HG03064 (cell line): Measurements from ENCODE around the gene STX18.
"Not testable (repeated sequence)": the region's sequence is repeated elsewhere in the genome, so short reads cannot be mapped to it uniquely, and the experiment has no call there.

Experiments
- ATAC-seq: cut with Tn5 transposase; IDR thresholded peaks from one replicate; pipeline ENCODE4 v1.9.1; 2021; ENCODE audit warnings: low read depth; ENCODE audit not compliant: unreplicated experiment

The STX18 gene

DNA sequence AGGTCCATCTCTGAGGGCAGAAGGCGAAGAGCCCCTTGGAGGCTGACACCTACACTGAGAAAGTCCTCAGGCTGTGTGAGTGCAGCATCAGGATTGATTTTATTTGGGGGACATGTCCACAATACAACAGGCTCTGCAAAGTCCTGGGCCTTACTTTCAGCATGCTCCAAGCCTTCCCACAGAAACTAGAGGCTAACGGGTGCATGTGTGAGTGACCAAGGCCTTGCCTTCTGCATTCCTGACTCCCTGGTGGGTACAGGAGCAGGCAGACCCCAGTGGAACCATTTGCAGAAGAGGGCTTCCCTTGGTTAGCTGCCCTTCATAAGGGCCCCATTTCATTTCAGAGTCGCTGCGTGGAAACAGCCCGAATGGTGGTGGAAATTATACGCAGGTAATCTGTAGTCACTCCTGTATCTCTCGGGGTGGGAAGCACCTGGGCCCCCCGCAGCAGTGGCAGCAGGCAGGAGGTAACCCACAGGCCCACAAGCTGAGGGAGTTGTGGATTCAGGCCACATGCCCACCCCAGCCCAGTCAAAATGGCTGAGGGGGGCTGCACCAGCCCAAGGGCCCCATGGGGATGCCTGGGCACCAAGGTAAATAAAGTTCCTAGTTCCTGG, 117.2 kb downstream of the STX18 start:
- ATAC-seq: no peak

DNA sequence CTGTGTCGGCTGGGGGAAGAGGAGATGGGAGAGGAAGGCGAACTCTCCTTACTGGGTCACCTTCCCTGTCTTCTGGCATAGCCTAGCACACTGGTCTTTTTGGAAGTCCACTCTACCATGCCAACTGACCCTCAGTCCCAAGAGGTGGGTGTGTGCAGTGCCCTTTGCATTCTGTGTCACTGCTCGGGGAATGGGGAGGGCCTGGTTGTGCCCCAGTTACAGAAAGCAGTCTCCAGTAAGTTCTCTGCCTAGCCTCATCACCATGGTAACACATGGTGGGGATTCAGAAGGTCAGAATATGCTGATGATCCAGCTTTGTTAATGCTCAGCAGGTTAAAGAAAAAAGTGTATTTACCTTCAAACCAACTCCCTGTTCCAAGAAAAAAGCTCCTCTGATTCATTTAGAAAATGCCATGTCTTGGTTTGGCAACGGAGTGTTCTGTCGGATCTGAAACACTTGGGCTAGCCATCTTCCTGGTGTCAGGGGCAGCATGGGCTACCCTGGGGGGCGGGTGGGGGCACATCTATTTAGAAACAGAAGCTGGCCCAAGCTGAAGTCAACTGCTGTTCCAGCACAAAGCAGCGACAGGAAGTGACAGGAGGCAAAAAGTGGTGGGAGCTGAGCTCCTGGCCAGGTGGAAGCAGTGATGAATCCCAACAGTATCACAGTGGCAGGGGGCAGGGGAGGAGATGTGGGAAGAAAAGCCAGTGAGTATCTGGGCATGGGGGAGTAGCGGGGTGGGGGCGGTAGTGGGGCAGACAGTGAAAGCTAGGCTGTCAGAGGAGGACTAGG, 117.9 kb downstream of the STX18 start:
- ATAC-seq: no peak

DNA sequence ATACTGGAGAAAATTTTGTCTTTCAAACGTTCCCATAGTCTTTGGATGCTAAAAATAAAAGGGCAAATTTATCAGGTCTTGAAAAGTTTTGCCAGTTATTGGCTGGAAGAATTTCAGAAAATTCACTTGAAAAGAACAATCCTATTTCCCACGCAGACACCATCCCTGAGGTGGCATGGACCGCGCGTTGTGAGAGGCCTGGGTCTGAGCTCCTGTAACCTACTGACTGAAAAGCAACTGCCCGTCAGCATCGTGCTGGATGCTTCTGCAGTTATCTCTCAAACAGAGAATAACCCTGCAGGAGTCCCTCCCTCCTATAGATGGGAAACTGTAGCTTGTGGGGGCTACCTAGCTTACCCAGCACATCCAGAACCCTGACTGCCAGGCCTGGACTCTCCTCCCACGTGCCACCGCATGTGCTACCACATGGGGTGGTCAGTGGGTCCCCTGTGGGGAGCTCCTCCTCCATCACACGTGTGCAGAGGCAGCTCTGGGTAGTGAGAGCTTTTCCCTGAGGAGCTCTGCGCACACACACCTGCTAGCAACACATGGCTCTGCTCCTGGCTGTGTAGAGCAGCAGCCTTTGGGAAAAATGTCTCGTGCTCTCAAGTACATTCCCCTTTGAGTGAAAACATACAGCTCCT, 118.9 kb downstream of the STX18 start:
- no peak for ATAC-seq

DNA sequence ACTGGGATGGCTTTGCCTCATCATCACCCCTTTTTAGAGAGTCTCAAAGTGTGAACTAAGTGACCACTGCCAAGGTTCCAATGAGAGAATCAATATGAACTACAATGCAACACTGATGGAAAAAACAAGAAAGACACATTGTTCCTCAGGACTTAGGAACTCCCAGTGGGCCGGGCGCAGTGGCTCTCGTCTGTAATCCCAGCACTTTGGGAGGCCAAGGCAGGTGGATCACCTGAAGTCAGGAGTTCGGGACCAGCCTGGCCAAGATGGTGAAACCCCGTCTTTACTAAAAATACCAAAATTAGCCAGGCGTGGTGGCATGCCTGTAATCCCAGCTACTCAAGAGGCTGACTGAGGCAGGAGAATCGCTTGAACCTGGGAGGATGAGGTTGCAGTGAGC, 119.7 kb downstream of the STX18 start:
- not testable (repeated sequence) for ATAC-seq

DNA sequence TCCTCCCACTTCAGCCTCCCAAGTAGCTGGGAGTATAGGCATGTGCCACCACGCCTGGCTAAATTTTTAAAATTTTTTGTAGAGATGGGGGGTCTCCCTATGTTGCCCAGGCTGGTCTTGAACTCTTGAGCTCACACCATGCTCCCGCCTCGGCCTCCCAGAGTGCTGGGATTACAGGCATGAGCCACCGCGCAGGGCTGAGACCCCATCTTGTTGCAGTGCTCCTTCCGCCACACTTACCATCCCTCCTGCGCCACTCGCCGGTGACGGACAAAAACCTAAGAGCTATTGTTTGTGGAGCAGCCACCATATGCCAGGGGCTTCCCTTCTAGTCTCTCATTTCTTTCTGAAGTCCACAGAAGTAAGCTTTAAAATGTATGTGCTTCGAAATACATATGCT, 120.5 kb downstream of the STX18 start:
- ATAC-seq: no peak

DNA sequence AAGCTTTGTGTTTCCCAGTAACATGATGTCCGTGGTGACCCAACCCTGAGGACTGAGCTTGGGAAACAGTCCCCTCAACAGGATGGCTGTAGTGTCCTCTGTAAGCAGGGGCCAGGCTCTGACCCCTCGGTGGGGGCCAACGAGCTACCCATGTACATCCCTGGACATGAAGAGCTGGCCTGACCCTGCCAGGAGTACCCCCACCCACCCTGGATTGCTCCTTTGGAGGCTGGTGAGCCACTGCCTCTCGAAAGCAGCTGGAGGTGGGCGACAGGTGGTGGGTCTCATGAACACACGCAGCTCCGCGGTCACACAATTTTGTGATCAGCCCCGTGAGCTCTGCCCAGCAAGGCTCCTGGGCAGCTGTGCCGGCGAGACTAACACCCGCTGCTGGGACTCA, 121.4 kb downstream of the STX18 start:
- no peak for ATAC-seq

DNA sequence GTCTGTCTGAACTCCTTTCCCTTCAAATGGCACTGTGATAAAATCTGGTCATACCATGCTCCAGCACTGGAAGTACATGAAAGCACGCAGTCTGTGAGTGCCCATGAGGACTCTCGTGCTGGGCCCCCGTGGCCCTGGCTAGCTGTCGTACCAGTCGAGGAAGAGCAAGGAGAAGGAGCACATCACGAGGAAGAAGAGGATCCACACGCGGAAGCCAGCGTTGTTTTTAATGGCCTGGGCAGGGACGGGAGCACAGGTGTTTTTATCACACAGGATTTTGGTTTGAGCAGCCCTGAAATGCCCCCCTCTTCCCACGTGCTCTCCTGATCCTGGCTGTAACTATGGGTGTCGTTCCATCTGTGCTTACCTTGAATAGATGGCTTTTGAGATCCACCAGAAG, 122.0 kb downstream of the STX18 start:
- no peak for ATAC-seq

DNA sequence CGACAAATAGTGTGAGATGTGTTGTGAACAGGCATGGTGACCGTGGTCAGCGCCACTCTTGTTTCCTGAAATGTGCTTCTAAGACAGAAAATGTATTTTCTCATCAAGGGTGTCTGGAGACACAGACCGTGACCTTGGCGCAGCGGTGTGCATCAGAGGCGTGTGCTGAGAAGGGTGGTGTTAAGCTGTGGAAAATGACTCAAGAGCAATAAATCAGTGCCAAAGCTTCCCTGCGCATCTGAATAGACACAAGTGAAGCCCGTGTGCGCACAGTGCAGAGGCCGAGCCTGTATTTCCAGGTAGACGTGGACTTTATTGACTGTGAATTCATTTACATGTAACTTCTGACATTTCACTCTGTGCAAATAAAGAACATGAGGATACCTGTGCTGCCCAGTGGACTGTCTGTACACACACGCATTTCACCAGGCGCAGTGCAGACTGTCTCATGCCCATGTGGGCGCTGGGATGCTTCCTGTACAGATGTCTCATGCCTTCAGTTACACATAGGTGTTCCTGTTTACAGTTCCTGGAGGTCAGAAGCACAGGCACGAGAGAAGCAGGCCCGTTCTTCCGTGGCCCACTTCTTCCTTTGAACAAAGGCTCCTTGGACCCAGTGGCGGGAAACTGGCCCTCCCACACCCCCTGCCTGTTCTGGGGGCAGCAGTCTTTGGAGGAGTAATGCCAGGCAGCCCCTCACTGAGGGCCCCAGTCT, 123.0 kb downstream of the STX18 start:
- no peak for ATAC-seq

DNA sequence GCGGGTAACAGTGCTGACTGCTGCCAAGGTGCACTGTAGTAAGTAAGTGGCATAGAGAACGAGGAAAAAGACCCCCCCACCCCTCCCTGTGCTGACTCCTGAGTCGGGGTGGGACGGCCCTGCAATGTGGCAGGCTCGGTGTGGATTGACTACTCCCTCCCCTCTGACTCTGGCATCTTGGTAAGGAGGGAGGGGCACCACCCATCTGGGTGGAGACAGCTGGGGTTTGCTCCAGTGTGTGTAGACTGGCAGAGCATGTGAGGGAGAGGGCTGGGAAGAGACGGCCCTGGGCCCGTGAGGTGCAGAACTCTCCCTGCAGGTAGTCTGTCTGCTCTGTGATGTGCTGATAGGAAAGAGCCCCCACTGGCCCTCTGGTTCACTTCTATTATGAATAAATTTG, 124.0 kb downstream of the STX18 start:
- no peak for ATAC-seq

DNA sequence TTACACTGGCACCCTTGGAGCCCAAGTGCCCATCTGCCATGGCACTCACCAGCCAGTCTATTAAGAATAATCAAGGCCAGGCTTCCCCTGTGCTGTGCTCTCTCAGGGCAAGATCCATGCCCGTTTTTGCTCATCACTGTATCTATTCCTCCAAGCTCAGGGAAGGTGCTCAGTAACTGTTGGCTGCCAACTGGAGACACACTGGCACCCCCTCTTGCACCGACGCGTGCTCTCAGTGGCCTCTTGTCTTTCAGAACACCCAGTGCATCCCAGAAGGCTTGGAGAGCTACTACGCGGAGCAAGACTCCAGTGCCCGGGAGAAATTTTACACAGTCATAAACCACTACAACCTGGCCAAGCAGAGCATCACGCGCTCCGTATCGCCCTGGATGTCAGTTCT, 124.9 kb downstream of the STX18 start:
- no peak for ATAC-seq

DNA sequence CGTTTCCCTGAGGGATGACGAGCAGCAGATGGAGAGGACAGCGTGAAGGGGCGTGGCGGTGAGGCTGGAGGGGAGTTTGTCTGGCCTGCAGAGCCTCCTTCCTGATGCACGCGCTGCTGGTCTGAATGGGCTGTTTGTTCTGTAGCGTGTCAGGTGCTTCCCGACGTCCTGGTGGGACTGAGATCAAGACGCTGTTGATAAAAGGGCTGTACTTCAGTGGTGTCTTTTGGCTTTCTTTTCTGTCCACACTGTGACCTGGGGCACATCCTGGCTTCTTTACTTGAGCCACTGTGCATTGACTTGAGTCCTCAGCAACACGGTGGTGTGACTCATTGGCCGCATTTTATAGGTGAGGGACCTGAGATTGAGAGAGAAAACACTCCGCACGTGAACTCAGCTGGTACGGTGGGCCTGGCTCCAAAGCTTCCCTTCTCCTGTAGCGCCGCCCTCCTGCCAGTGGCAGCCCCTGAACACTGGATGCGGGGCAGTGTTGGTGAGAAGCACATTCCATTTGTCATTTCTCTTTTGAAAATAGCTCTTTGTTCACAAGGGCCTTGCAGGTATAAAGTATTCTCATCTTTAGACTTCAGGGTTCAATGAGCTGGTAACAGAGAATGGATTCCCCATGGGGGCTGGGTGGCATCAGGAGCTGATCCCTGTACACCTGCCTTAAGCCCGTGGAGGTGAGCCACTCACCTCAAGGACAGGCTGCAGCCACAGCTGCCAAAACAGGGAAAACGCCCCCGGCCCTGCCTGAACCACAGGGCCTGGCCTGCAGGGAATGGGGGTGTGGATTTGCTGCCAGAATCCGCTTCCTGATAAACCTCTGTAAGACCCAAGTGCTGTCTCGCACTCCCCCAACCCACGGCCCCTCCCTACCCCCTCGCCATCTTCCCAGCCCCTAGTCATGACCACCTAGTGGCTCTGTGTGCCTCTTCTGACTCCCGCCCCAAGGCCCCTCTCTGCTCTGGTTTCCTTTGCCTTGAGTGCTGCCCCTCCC, 125.7 kb downstream of the STX18 start:
- no peak for ATAC-seq

DNA sequence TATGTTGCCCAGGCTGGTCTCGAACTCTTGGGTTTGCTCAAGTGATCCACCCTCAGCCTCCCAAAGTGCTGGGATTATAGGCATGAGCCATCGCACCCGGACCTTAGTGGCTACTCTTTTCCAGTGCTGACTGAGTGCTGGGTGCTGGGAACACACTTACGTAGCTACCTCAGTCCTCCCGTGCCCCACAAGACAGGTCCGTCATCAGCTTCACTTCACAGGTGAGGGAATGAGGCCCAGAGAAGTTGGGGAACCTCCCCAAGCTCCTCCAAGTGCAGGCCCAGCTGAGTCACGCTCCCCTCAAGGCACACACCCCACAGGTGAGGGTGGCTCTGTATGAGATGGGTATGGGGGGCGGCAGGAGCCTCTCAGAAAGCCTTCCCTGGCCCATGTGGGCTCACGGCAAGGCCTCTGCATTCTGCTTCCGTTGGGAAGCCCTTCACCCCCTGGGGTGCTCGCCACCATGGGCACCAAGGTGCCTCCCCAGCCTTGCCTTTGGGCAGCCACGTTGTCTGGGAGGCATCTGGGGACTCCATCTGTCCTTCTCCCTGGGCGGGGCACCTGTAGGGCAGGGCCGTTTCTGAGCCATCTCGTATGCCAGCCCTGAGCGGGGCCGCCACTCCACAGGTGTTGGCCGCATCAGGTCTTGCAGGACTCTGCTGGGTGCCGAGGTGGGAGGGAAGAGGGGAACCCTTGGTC, 126.6 kb downstream of the STX18 start:
- ATAC-seq: no peak

DNA sequence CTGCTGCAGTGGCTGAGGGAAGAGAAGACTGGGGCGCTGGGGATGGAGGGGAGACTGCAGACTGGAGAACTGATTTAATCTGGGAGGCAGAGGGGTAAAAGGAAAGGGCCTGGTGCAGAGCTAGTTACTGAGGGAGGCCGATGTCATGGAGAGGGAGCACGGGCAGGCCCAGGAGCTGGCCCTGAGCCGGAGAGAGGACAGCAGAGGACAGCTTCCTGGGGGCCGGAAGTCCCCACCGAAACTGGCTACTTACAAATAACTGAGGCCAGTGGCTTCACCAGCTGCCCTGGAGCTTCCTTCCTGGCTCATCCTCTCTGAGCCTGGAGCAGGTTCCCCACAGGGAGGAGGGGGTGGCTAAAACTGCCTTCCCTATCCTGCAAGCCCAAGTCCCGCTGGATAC, 128.0 kb downstream of the STX18 start:
- ATAC-seq: no peak

DNA sequence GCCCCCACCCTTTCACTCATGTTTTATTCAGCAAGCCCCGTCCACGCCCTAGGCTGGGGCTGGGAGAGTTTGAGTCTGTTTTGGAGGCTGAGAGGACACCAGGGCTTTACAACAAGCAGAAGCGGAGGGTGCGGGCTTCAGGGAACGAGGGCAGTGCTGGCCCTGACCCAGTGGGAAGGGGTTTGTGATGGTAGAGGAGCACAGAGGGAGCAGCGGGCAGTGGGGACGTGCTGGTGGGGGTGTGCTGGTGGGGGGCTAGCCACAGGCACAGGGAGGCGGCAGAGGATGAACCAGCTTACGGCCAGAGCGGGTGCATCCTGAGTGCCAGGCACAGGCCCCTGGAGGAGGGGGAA, 128.5 kb downstream of the STX18 start:
- ATAC-seq: no peak

DNA sequence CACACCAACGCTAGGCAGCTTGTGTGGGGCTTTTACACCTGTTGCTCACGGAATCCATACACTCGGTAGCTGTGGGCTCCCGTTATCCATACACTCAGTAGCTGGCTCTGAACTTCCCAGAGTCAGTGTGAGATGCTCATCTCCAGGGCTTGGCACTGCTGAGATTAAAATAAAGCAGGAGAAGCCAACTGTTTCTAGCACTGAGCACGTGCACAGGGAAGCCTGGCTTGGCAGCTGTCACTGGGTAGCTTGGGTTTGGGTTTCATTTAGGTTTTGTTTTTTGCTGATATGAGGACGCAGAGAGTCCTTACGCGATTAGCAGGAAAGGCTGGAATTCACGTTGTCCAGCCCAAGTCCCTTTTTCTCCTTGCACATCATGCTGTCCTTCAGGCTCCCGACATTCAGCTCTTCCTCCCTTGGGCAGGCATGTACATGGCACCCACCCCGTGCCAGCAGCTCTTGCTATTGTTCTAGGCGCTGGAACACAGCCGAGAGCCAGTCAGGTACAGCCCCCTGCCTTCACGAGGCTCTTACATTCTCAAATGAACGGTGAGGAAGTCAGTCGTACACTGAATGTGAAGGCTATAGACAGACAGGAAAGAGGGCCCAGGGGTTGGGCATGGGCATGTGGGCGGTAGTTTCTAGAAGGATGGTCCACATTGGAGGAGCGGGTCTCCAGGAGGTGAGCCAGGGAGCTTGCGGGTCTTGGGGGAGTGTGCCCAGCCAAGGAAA, 129.0 kb downstream of the STX18 start:
- no peak for ATAC-seq

DNA sequence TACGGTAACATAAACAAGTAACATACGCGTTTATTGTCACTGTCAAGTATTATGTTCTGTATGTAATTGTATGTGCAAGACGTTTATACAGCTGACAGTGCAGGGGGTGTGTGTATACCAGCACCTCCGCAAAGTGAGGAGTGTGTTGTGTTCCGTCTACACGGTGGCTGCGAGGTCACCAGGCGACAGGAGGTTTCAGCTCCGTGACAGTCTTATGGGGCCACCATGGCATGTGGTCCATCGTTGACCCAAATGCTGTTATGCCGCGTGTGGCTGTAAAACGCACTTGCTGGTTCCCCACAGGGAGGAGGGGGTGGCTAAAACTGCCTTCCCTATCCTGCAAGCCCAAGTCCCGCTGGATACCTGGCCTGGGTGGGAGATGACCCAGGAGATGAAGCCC, 129.9 kb downstream of the STX18 start:
- no peak for ATAC-seq

DNA sequence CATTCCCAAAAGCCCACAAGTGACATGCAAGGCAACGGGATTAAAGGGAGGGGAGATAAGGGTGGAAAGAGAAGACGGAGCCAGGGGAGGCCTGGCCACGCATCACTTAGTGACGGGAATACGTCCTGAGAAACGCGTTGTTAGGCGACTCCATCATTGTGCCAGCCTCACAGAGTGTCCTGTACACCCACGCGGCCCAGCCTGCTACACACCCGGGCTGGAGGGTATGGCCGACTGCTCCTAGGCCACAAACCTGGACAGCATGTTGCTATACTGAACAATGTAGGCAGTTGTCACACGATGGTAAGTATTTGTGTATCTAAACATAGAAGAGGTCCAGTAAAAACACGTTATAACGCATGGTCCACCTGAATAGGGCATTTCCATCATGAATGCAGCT, 131.6 kb downstream of the STX18 start:
- no peak for ATAC-seq

DNA sequence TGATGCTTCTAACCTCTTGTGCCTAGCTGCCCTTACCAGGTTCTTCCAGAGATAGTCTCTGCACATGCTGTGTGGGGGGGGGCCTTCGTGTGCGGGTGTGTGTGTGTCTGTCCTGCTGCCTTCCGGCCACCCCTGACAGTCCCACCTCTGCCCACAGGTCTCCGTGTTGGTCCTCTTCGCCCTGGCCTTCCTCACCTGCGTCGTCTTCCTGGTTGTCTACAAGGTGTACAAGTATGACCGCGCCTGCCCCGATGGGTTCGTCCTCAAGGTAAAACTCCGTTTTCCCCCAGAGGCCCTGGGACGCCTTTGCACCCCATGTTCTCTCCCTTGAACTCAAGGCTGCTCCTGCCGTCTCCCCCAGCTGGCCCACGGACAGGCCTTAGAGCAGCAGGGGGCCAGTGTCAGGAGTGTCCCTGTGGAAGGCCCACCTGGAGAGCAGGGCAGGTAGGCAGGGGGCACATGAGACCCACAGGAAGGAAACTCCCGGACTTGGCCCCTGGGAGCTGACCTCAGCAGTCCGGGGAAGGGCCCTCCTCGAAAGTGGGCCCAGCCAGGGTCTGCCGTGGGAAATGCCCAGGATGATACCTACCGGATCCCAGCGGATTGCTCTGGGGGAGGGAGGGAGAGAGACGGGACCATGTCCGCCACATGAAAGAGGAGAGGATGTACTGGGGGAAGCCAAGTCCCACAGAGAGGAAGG, 132.3 kb downstream of the STX18 start:
- ATAC-seq: no peak
